Mucosa of descending colon (tissue), 3 donors: ENCODE measurements around the gene GALNTL6. TPM values are rescaled to one million over a fixed set of nuclear protein-coding genes. Genes with fewer than 3 reads are reported as not detected.

ENCODE experiments used
- ATAC-seq: fragments of 200-7000 bp; cut with Tn5 transposase; one replicate; pipeline ENCODE4 v1.9.1; 2020; ENCODE audit warnings: mild to moderate bottlenecking, moderate library complexity
- DNase-seq, 3 donors: peaks; one replicate each; pipeline ENCODE4 v3.0.0-alpha.2; 2020
- H3K36me3 ChIP-seq: fragments of 200-600 bp; one replicate; pipeline ENCODE4 v1.8.0; 2021; ENCODE audit warnings: low read depth, mild to moderate bottlenecking
- H3K4me1 ChIP-seq: fragments of 200-600 bp; one replicate; pipeline ENCODE4 v1.8.0; 2021; ENCODE audit warnings: low read depth, mild to moderate bottlenecking
- H3K4me3 ChIP-seq: fragments of 200-600 bp; one replicate; pipeline ENCODE4 v1.8.0; 2021; ENCODE audit warnings: mild to moderate bottlenecking
- H3K9me3 ChIP-seq: fragments of 200-600 bp; one replicate; pipeline ENCODE4 v1.8.0; 2021; ENCODE audit warnings: mild to moderate bottlenecking
- intact Hi-C, 2 donors: fragments of 100-400 bp; cut with DNase I in 1 of 2; cut with micrococcal nuclease in 1 of 2; formaldehyde crosslinking; loops; one replicate each; pipeline versions ENCODE4 v1.11.0 to v1.11.1; 2022; cut with DNase I, micrococcal nuclease
- total RNA-seq, 3 donors: library from RNA; stranded (reverse); fragmentation: NEBNext Ultra II Directional in 2 of 3; extraction: Animal tissue kit (Norgen Biotek cat#: 25700) in 2 of 3; gene quantifications; one replicate each; pipeline versions ENCODE4 v1.2.1 to v1.2.4, GENCODE V29; 2021 to 2023
- TF ChIP-seq, protein P1 (sequence below): fragments of 200-600 bp; IDR thresholded peaks from one replicate; pipeline ENCODE4 v1.8.0; 2022; ENCODE audit warnings: antibody characterized with exemption, mild to moderate bottlenecking
- donor health status: DM: no; HTN: no; CAD: no; lungs with moderate emphysema.
- donor health status: DM: no; HTN: no; CAD: no.
- donor health status: DM: no; HTN: yes; CAD: no.

Gene GALNTL6
- total RNA-seq, 3 donors from 2014 or later, result 0.12 to 0.27 (median 0.19) TPM

DNA sequence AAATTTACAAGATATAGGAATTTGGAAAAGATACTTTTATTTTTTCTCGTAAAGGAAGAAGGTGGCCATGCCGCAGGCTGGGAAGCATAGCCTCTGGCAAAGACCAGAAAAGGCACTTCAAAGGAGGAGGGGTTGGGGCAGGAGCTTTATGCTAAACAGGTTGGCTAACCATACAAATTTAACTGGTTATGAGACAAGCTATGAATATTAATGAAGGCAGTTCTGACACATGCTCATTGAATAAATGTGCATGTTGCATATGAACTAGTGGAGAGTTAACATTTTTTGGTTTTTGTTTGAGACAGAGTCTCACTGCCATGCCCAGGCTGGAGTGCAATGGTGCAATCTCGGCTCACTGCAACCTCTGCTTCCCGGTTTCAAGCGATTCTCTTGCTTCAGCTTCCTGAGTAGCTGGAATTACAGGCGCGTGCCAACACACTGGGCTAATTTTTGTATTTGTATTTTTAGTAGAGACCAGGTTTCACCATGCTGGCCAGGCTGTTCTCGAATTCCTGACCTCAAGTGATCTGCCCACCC, 36.5 kb downstream of the GALNTL6 start:
- no peaks in the 10 kb centered on the region for H3K9me3 ChIP-seq
- H3K36me3 ChIP-seq, result no peaks in the 10 kb centered on the region
- TF ChIP-seq, protein P1, sequence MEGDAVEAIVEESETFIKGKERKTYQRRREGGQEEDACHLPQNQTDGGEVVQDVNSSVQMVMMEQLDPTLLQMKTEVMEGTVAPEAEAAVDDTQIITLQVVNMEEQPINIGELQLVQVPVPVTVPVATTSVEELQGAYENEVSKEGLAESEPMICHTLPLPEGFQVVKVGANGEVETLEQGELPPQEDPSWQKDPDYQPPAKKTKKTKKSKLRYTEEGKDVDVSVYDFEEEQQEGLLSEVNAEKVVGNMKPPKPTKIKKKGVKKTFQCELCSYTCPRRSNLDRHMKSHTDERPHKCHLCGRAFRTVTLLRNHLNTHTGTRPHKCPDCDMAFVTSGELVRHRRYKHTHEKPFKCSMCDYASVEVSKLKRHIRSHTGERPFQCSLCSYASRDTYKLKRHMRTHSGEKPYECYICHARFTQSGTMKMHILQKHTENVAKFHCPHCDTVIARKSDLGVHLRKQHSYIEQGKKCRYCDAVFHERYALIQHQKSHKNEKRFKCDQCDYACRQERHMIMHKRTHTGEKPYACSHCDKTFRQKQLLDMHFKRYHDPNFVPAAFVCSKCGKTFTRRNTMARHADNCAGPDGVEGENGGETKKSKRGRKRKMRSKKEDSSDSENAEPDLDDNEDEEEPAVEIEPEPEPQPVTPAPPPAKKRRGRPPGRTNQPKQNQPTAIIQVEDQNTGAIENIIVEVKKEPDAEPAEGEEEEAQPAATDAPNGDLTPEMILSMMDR, result no peak
- DNase-seq (no peak), ATAC-seq (no peak)
- H3K4me3 ChIP-seq, result no peak overlapping the region
- intact Hi-C loops, result no loop called here
- no peaks in the 10 kb centered on the region for H3K4me1 ChIP-seq

GRCh38 chr4:171851295-171851694, 38.1 kb downstream of the GALNTL6 start:
- Histone ChIP-seq H3K4me1 (no peaks in the 10 kb centered on the region), H3K36me3 (no peaks in the 10 kb centered on the region), H3K9me3 (no peaks in the 10 kb centered on the region), H3K4me3 (no peak overlapping the region)
- no peak for DNase-seq
- ATAC-seq, result no peak
- intact Hi-C loops, result no loop called here
- TF ChIP-seq, protein P1, result no peak

GRCh38 chr4:171857302-171858012, 44.3 kb downstream of the GALNTL6 start:
- Histone ChIP-seq H3K36me3 (no peaks in the 10 kb centered on the region), H3K9me3 (no peaks in the 10 kb centered on the region), H3K4me3 (no peak overlapping the region), H3K4me1 (no peaks in the 10 kb centered on the region)
- TF ChIP-seq, protein P1, result no peak
- no peak for DNase-seq
- ATAC-seq, result no peak
- intact Hi-C loops, result no loop called here

DNA sequence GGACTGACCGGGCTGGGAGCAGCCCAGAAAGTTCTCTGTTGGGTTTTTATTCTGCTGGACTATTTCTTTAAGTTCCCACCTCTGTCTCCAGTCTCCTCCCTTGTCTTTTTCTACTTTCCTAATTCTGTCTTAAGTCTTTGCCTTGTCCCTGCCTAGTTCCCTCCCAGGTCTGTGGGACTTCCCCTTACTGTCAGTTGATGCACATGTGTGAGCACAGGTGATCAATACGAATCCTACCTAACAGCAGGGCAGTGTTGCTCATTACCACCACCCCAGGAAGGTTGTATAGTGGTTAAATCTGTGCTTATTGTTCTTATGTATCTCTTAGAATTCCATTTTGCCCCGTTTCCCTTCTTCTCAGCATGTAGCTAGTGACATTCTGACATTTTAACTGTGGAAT, 62.1 kb downstream of the GALNTL6 start:
- DNase-seq, result no peak
- intact Hi-C loops, result no loop called here
- Histone ChIP-seq H3K36me3 (no peaks in the 10 kb centered on the region), H3K4me3 (no peak overlapping the region), H3K9me3 (no peaks in the 10 kb centered on the region), H3K4me1 (no peaks in the 10 kb centered on the region)
- no peak for ATAC-seq
- TF ChIP-seq, protein P1, result no peak

- H3K4me1 ChIP-seq, result no peaks in the 10 kb centered on the region
- no peak overlapping the region for H3K4me3 ChIP-seq
- H3K36me3 ChIP-seq, result no peaks in the 10 kb centered on the region
- no peak for ATAC-seq
- DNase-seq, result no peak
- H3K9me3 ChIP-seq, result no peaks in the 10 kb centered on the region
- intact Hi-C loops, result no loop called here
- TF ChIP-seq, protein P1, result no peak
Observed at GRCh38 chr4:171876636-171877035, 63.4 kb downstream of the GALNTL6 start.
